ENCODE data around the gene GSTK1.
"Not testable (repeated sequence)": the region's sequence is repeated elsewhere in the genome, so short reads cannot be mapped to it uniquely, and the experiment has no call there.

GSTK1 gene

GRCh38 chr7:143265017-143265693 lies 1.9 kb downstream of the GSTK1 start:
- in situ Hi-C loops (cut with HindIII; ENCODE audit: low sequenced_read_pairs): no loop called here

- in situ Hi-C loops (cut with HindIII; ENCODE audit: low sequenced_read_pairs): no loop called here
These were observed 6.0 kb downstream of the GSTK1 start for GRCh38 chr7:143269251-143269650.

- in situ Hi-C loops (cut with HindIII; ENCODE audit: low sequenced_read_pairs): no loop called here
These were observed 8.0 kb downstream of the GSTK1 start for GRCh38 chr7:143271240-143271639.

- in situ Hi-C loops (cut with HindIII; ENCODE audit: low sequenced_read_pairs): no loop called here
These were observed 9.6 kb downstream of the GSTK1 start for GRCh38 chr7:143272871-143273270.

DNA sequence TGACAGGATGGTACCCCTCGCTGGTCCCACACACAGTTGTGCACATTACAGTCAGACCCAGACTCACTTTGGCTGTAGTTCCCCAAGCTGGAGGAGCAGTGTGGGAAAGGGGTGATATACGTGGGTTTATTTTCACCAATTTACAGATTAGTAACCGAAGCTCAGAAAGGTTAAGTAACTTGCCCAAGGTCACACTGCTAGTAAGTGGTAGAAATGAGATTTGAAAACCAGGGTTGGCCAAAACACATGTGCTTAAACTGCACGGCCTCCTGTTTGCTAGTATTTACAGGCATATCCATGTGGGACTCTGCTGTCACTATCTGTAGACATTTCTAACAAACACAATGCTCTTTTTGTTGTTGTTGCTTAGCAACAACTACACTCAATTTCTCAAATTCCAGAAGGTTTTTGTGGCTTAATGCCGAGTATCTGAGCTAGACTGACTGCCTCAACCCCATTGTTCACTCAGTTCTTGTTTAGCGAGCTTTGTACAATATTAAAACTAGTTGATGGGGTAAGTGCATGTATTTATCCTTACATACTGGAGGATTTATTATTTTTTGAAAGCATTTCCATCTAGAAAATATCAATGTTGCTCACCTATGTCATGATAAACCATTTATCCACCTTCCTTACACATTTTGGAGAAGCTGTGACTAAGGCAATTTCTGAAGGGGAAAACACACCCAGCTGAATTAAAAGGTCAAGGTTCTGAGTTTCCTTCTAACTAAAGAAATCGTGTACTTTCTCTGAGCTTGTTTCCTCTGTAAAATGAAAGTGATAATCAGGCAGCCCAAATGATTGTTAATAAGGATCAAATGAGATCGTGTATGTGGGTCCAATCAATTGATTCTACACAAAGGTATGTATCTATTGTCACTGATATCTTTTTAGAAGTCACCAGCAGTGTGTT lies 16.2 kb downstream of the GSTK1 start:
- in situ Hi-C loops (cut with HindIII; ENCODE audit: low sequenced_read_pairs): no loop called here

DNA sequence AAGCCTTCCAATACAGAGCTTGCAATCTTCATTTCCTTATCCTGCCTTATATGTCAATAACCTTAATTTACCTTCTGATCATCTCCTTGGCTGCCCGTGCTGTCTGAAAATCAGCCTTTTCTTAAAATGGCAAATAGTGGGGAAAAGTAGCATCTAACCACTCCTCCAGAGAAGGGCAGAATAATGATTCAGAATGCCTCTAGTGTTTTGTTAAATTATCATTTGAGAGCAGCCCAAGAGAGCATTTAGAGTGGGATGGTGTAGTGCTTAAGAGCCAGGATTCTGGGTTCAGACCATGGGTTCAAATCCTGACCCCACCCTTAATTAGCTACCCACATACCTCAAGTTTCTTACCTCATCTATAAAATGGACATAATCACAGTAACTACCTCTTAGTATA lies 16.9 kb downstream of the GSTK1 start:
- in situ Hi-C loops (cut with HindIII; ENCODE audit: low sequenced_read_pairs): no loop called here

- in situ Hi-C loops (cut with HindIII; ENCODE audit: low sequenced_read_pairs): no loop called here
These were observed 17.3 kb downstream of the GSTK1 start for GRCh38 chr7:143280566-143280965.

GRCh38 chr7:143281529-143281928 lies 18.3 kb downstream of the GSTK1 start:
- in situ Hi-C loops (cut with HindIII; ENCODE audit: low sequenced_read_pairs): no loop called here

DNA sequence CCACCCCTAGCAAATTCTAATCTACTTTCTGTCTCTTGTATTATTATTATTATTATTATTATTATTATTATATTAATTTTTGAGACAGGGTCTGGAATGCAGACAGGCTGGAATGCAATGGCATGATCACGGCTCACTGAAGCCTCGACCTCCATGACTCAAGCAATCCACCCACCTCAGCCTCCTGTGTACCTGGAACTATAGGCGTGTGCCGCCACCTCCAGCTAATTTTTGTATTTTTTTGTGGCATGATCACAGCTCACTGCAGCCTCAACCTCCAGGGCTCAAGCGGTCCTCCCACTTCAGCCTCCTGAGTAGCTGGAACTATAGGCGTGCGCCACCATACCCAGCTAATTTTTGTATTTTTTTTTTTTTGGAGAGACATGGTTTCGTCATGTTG lies 18.9 kb downstream of the GSTK1 start:
- in situ Hi-C loops (cut with HindIII; ENCODE audit: low sequenced_read_pairs): no loop called here

GRCh38 chr7:143283381-143283780 lies 20.1 kb downstream of the GSTK1 start:
- in situ Hi-C loops (cut with HindIII; ENCODE audit: low sequenced_read_pairs): no loop called here

DNA sequence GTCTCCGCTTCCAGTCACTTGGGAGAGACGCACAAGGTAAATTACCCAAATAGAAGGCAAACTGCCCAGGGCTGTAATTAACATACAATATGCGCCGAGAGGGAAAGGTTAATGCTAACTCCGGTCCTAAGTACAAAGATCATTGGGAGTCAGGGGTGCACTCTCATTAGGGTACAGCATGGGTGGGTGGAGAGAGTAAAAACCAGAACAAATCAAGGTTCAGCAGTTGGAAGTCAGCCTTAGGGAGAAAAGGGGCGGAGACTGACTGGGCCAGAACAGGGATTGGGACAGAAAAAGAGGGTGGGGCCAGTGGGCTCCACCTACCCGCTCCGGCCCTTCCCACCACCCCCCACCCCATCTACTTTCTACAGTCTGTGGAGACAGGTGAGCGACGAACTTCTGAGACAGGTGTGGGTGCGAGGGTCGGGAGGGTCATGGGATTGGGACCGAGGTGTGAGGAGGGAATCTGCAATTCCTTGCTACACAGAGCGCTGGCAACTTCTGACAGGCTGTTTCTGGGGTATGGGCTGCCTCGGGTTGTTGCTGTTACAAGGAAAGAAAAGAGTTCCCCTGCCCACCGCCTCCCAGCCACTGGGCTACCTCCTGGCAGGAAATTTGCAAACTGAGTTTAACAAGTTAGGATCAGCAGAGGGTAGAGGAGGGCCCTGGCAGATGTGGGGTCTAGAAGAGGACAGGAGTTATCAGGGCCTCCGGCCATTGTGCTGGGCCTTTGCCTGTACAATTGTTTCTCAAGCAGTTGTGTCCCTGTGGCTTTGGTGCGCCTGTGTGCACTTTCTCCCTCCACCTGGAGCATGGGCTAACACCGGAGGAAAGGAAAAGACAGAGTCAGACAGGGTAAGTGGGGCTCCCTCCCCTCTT lies 21.6 kb downstream of the GSTK1 start, which contains the start of gene TMEM139:
Gene TMEM139 (plus strand): TSS at position 368 of the 879 bp plus-strand sequence. CDS start 1,000 bp downstream, outside the sequence.
- in situ Hi-C loops (cut with HindIII; ENCODE audit: low sequenced_read_pairs): no loop called here

DNA sequence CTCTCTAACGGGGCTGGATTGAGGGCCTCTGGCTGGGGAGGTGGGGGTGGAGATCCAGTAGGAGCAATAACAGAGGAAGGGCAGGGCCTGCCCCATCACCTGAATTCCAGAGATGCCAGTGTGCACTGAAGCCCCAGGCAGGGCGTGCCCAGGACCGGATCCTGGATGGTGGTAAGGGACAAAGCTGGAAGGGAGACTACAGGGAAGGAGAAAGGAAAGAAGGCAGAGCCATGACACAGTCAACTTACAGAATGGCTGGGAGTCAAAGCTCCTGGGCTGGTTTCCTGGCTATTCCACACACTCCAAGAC lies 22.2 kb downstream of the GSTK1 start:
- in situ Hi-C loops (cut with HindIII; ENCODE audit: low sequenced_read_pairs): no loop called here

GRCh38 chr7:143285806-143286521 lies 22.7 kb downstream of the GSTK1 start:
- in situ Hi-C loops (cut with HindIII; ENCODE audit: low sequenced_read_pairs): no loop called here

- in situ Hi-C loops (cut with HindIII; ENCODE audit: low sequenced_read_pairs): no loop called here
These were observed 23.3 kb downstream of the GSTK1 start for GRCh38 chr7:143286522-143286890.

DNA sequence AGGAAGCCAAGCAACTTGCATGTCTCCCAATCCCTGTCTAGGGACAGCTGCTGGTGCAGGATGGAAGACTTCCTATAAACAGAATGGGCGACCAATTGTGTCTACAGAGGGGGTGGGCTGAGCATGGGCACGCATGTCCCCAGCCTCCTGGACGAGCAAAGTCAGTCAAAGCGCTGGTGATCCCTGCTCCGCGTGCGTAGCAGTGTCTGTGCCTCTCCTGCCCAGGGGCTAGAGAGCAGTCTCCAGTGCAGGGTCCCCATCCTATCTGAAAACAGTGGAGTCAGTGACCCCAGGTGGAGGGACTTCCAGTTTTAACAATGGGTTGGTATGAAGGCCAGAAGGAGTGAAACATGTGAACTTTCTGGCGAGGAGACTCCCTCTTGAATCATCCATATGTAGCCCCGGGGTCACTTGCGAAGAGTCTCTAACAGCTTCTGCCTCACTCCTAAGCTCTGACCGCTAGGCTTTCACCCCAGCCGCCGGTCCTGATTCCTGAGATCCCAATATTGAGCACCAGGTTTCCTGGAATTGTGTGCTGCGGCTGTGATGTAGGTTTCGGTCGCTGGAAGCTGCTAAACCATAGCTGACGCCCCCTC lies 24.2 kb downstream of the GSTK1 start:
- in situ Hi-C loops (cut with HindIII; ENCODE audit: low sequenced_read_pairs): no loop called here

- in situ Hi-C loops (cut with HindIII; ENCODE audit: low sequenced_read_pairs): no loop called here
These were observed 24.9 kb downstream of the GSTK1 start, which contains the start of gene CASP2 for GRCh38 chr7:143287935-143288826. Gene CASP2 (plus strand): TSS chr7:143288351. CDS start chr7:143288456, 105 bp downstream.

GRCh38 chr7:143288836-143289235 lies 25.6 kb downstream of the GSTK1 start:
- in situ Hi-C loops (cut with HindIII; ENCODE audit: low sequenced_read_pairs): no loop called here

DNA sequence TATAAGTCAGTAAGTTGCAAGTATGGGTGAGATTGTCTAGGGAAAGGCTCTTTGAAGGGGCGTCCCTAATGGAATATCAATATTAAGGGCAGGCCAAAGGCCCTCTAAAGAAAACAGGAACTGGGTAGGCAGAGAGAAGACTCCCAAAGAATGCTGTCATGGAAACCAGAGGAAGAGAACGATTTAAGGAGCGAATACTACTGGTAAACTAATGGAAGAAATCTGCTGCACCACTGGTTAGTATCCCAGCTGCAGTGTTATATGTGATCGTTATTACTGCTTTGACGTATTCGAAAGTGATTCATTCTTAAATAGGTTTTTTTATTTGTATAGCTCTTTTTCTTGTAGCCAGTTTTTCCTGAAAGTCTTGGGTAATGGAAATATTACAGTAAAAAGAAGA lies 26.2 kb downstream of the GSTK1 start:
- in situ Hi-C loops (cut with HindIII; ENCODE audit: low sequenced_read_pairs): no loop called here

- in situ Hi-C loops (cut with HindIII; ENCODE audit: low sequenced_read_pairs): not testable (repeated sequence)
These were observed 26.6 kb downstream of the GSTK1 start for GRCh38 chr7:143289888-143290287.
